Ectodermal cell (in vitro differentiated cells): ENCODE measurements around the gene HOXA5.
A peak's percentile ranks its signal among the peaks of the same experiment; 100 is the strongest.

Source experiments
- H3K27ac ChIP-seq: 2 replicates; pipeline ENCODE4 v1.7.0; 2013; ENCODE audit warnings: mild to moderate bottlenecking, low read depth, low read length; ENCODE audit not compliant: insufficient read depth, poor library complexity, severe bottlenecking
- H3K27me3 ChIP-seq: 2 replicates; pipeline ENCODE4 v1.7.0; 2013; ENCODE audit warnings: mild to moderate bottlenecking, low read length; ENCODE audit not compliant: insufficient read depth, control insufficient read depth, poor library complexity, severe bottlenecking
- H3K36me3 ChIP-seq: one replicate; pipeline ENCODE4 v1.7.0; 2013; ENCODE audit warnings: low read length; ENCODE audit not compliant: control insufficient read depth, insufficient read depth
- H3K4me1 ChIP-seq: one replicate; pipeline ENCODE4 v1.7.0; 2013; ENCODE audit warnings: low read length; ENCODE audit not compliant: control insufficient read depth, insufficient read depth
- H3K4me3 ChIP-seq: 2 replicates; pipeline ENCODE4 v1.7.0; 2013; ENCODE audit warnings: low read depth, low read length, control low read depth; ENCODE audit not compliant: insufficient read depth
- H3K9me3 ChIP-seq: 2 replicates; pipeline ENCODE4 v1.7.0; 2013; ENCODE audit warnings: mild to moderate bottlenecking, low read length, moderate library complexity; ENCODE audit not compliant: control insufficient read depth
- WGBS, 2 experiments: methylation state at CpG; one replicate each; pipeline ENCODE4 v1.1.7; 2013; ENCODE audit warnings: missing lambda C conversion rate in 2 of 2; 5-methylcytosine and 5-hydroxymethylcytosine counted together

The HOXA5 gene

DNA sequence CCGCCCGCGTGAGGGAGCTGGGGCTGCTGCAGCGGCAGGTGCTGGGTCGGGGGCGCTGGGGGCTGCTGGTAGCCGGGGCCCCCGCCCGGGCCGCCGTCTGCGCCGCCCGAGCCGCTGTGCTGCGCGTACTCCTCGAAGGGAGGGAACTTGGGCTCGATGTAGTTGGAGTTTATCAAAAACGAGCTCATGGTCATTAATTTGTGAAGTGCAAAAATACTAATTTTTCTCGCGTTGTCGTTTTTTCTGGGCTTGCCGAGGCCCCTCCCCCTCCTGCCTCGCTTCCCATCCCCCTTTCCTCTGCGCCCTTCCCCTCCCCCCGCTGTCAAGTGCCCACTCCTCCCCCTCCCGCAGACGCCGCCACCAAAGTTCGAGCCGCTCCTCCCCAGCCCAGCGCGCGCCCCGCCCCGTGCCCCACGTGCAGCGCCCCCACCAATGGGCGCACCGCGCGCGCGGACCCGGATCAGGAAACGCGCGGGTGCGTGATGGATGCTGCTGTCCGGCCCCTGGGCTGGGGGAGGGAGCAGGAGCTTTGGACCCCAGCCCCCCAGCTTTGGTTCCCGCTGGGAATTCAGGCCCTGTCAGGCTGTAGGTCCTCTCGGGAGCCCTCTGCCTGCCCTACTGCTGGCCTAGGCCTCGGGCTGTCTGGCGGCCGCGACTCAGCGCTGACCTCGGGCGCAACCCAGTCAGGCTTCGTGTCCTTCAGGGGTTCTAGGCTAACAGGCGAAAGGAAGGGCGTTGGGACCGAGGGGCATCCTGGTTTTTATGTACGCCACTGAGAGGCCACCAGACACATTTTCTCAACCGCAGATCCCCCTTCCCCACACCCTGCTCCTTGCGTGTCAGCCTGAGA is 12.7 kb downstream of the HOXA5 start, which contains the start of gene HOXA4:
TSS of gene HOXA4 (minus strand) at position 218 of the 850 bp plus-strand sequence. CDS start at position 194, 24 bp downstream.
- WGBS, 2 experiments: 1% methylated on average over 66 to 67 of the region's 67 CpGs
- H3K36me3 ChIP-seq: no peaks in the 10 kb centered on the region
- no peak within 1 kb of the TSS for H3K27ac ChIP-seq
- H3K27me3 ChIP-seq: peaks cover 100% of the 10 kb centered on the region
- no peaks in the 10 kb centered on the region for H3K4me1 ChIP-seq
- H3K9me3 ChIP-seq: no peaks in the 10 kb centered on the region
- H3K4me3 ChIP-seq: peak within 1 kb of the TSS; percentile 31

DNA sequence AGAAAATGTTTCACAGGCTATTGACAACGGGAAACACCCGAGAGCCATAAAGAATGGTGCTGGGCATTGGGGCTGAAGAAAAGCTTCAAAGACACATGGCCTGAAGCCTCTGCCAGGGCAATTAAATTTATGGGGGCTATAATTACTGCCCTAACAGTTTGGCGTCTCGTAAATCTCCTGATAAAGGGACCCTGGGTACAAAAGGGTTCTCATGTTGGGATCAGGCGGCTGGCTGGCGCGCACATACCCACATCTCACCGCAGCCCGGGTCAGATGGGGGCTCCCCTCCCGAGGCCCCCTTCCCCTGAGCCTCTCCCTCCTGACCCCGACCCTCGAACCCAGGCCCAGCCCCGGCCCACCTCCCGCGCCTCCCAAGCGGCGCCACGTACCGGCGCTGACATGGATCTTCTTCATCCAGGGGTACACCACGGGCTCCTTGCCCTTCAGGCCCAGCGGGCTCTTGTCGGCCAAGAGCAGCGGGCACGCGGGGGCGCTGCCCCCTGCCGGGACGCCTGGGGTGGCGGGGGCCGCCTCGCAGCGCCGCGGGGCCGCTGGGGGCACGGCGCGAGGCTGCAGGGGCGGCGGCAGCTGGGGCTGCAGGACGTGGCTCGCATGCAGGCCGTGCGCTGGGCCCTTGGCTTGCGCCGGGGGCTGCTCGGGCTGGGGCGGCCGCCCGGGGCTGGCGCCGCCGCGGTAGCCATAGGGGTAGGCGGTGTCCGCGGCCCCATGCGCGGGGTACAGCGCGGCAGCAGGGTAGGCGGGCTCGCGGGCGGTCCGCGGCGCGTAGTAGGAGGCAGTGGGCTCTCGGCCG is 13.5 kb downstream of the HOXA5 start:
- H3K4me1 ChIP-seq: no peaks in the 10 kb centered on the region
- peaks cover 100% of the 10 kb centered on the region for H3K27me3 ChIP-seq

DNA sequence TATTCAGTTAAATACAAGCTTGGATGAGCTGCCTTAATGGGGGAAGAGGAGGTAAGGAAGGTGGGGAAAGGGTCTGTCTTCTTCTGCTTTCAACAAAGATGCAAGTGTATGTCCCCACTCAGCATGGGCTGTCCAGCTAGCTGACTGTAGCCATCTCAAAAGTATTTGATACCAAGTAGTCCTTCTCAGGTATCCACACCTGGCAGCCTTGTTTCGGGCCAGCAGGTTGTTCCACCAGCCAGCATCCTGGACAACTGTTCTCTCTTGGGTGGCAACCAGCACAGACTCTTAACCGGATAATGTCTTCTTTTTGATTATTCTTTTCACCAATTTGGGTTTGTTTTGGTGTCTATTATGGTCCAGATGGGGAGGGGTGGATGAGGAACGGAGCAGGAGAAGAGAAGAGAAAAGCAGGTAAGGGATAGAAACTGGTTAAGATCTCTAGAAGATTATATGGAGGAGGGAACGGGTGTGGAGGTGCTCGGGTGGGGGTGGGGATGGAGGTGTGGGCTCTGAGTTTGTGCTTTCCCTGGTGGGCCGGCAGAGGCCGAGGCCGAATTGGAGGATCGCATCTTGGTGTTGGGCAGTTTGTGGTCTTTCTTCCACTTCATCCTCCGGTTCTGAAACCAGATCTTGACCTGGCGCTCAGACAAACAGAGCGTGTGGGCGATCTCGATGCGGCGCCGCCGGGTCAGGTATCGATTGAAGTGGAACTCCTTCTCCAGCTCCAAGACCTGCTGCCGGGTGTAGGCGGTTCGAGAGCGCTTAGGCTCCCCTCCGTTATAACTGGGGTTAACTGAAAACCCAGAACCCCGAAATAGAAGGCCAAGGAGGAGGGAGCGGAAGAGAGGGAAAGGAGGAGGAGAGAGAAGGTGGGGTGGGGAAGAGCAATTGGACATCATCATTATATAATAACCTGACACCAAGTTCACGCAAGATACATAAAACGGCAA is 14.4 kb downstream of the HOXA5 start:
- Histone ChIP-seq H3K4me1 (no peaks in the 10 kb centered on the region), H3K9me3 (no peaks in the 10 kb centered on the region), H3K36me3 (no peaks in the 10 kb centered on the region), H3K27me3 (peaks cover 100% of the 10 kb centered on the region), H3K27ac (no peak overlapping the region), H3K4me3 (no peak overlapping the region)
- WGBS, 2 experiments: 10 to 13% methylated on average over 27 to 28 of the region's 28 CpGs

More for the DNA sequence above, 13.5 kb downstream of the HOXA5 start:
- WGBS, 2 experiments: 1 to 3% methylated on average over 72 of the region's 72 CpGs
- Histone ChIP-seq H3K27ac (no peak overlapping the region), H3K36me3 (no peaks in the 10 kb centered on the region), H3K4me3 (no peak overlapping the region), H3K9me3 (no peaks in the 10 kb centered on the region)

DNA sequence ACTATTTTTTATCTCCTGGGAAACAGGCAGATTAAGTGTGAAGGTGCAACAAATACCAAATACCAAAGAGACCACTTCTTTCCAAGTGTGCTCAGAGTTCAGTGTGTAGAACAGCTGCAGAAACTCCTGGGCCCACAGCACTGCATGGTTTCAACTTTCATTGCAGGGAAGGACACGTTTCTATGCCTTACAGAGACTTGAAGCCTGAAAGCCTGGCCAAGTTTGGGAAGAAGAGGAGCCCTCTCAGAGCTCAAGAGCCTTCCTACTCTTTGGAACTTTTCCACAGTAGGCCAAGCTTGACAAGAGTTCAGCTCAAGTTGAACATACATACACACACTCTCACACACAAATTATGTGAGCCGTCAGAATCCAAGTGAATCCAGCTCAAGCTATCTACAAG is 15.4 kb downstream of the HOXA5 start:
- H3K4me3 ChIP-seq: no peak overlapping the region
- no peaks in the 10 kb centered on the region for H3K4me1 ChIP-seq
- no peaks in the 10 kb centered on the region for H3K36me3 ChIP-seq
- no peaks in the 10 kb centered on the region for H3K9me3 ChIP-seq
- WGBS, 2 experiments: 12 to 19% methylated on average over 2 of the region's 2 CpGs
- no peak overlapping the region for H3K27ac ChIP-seq
- H3K27me3 ChIP-seq: peaks cover 100% of the 10 kb centered on the region

DNA sequence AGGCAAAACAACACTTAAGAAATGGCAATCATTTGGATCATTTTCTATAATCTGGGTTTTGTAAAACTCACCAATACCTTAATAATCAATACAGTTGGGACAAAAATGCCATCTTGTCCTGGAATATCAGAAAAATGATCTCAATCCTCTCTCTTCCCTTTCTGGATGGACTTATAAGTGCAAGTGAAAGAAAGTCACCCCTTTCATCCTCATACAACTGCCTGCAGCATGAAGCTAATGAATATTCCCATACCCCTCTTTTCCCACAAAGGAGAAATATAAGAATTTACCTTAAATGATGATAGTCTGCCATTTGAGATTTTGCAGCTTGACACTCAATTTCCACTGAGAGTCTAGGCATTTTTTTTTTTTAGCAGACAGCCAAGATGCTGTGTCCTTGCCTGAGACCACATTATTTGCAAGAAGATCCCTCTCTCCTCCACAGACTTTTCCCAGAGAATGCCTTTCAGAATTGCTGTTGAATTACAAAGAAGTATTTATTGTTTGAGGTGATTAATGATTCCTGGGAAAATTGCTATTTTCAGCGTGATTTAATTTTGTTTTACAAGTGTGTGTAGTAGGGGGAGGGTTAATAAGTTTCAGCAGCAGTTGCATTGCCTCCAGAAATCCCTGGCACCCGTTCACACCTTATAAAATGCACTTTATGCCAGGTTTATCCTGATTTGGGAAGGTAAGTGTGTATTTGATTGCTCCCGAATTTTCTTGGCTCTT is 16.7 kb downstream of the HOXA5 start:
- Histone ChIP-seq H3K27ac (no peak overlapping the region), H3K36me3 (no peaks in the 10 kb centered on the region), H3K9me3 (no peaks in the 10 kb centered on the region), H3K4me3 (no peak overlapping the region), H3K27me3 (peaks cover 100% of the 10 kb centered on the region), H3K4me1 (no peaks in the 10 kb centered on the region)
- 8 to 11% methylated on average over 2 to 3 of the region's 3 CpGs for WGBS, 2 experiments

DNA sequence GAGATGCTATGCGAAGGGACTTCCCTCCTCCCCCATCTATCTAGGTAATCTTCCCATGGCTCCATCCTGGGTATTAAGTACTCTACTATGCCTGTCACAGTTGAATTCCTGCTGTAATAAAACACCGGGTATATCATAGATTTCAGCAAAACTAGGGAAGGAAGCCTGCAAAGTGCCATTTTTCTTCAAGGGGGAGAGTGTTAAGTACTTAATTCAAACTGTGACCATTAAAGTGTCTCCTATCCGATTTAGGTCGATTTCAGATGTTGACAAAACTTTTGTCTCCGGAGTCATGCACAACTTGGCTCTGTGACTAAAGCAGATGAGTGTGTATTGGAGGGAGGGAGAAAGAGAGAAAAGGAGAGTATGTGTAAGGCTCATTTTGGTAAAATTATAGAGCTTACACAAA is 17.5 kb downstream of the HOXA5 start:
- WGBS, 2 experiments: 11 to 14% methylated on average over 5 of the region's 5 CpGs

DNA sequence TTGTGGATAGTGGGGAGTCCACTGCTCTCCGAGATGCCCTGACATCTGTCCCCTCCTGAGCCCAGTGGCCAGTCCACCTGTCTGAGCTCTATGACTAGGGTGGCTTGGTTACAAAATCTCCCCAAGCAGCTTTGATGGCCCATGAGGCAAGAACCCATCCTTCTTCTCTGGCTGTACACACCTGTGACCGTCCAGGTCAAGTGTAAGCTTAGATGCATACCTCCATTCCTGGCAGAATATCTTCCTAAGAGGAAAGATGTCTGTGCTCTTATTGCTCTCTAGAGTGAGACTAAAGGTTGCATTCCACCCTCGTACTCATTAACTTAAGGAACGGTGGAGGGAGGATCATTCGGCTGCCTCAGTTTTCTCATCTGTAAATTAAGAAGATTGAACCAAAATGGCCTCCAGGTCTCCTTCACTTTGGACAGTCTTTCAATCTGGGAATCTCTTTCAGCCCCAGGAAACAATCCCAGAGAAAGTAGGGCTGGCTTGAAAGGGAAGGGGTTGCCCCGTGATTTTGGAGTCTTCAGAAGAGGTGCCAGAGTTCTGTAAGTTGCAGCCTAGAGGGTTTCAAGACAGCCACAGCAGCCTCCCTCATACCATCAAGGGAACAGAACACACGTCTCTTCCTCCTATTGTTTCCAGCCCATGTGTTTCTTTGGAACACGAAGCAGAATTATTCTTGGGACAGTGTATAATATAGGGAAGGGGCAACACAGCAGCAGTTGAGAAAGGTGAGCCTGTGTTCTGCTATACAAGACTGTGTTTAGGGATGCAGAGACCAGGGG is 18.4 kb downstream of the HOXA5 start:
- 19 to 27% methylated on average over 8 of the region's 8 CpGs for whole genome bisulfite sequencing, 2 experiments
- Histone ChIP-seq H3K27me3 (peaks cover 100% of the 10 kb centered on the region), H3K4me1 (no peaks in the 10 kb centered on the region), H3K4me3 (no peak overlapping the region), H3K9me3 (no peaks in the 10 kb centered on the region), H3K36me3 (no peaks in the 10 kb centered on the region), H3K27ac (no peak overlapping the region)

More for the DNA sequence above, 17.5 kb downstream of the HOXA5 start:
- Histone ChIP-seq H3K9me3 (no peaks in the 10 kb centered on the region), H3K27me3 (peaks cover 100% of the 10 kb centered on the region), H3K4me1 (no peaks in the 10 kb centered on the region), H3K36me3 (no peaks in the 10 kb centered on the region), H3K4me3 (no peak overlapping the region), H3K27ac (no peak overlapping the region)

DNA sequence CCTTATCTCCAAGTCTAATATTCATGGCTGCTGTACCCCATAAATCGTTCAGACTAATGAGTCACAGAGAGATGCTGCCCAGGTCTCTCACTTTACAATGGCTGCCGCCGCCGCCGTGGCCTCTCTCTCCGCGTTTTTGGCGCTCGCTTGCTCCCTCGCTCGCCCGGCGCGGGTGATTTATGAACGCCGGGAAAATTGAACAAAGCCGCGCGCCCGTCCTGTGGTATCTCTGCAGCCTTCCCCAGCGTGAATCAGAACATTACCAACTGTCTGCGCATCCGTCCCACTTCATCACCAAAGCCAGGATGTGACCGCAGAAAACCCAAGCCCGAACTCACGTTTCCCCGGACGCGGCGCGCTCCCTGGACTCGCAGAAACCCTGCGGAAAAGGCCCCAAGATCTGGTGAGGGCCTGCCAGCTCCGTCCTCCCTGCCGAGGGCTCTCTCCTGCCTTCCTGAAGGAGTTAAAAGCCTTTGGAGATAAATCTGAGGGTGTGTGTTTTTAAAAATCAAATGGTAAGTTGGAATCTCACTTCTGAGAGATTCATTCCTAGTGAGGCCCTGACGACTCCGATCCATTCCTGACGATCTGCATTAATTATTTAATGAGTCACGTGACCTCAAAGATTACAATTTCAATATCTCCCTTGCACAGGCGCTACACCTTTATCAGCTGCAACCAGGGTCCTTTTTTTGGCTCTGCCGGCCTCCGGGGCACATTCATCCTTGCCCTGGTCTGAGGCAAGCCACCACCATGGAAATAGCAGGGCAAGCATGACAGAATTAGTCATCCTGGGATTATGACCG is 19.2 kb downstream of the HOXA5 start:
- Histone ChIP-seq H3K4me1 (no peaks in the 10 kb centered on the region), H3K9me3 (no peaks in the 10 kb centered on the region), H3K27ac (no peak overlapping the region), H3K27me3 (peaks cover 100% of the 10 kb centered on the region), H3K4me3 (no peak overlapping the region), H3K36me3 (no peaks in the 10 kb centered on the region)
- 4 to 7% methylated on average over 43 of the region's 43 CpGs for WGBS, 2 experiments
